GM21786 (cell line): ENCODE results near the gene ARL6IP1.
A peak's percentile ranks its signal among the peaks of the same experiment; 100 is the strongest.
"Not testable (repeated sequence)": the region's sequence is repeated elsewhere in the genome, so short reads cannot be mapped to it uniquely, and the experiment has no call there.

Experiments
- ATAC-seq: cut with Tn5 transposase; IDR thresholded peaks from one replicate; pipeline ENCODE4 v1.9.1; 2021; ENCODE audit not compliant: unreplicated experiment

The ARL6IP1 gene

GRCh38 chr16:18762713-18763112 lies 38.6 kb downstream of the ARL6IP1 start:
- peak; percentile 61 for ATAC-seq

GRCh38 chr16:18759598-18760520 lies 41.5 kb downstream of the ARL6IP1 start:
- peak; percentile 47 for ATAC-seq

GRCh38 chr16:18757960-18758660 lies 43.2 kb downstream of the ARL6IP1 start:
- peak; percentile 45 for ATAC-seq

GRCh38 chr16:18756639-18757038 lies 44.7 kb downstream of the ARL6IP1 start:
- ATAC-seq, result not testable (repeated sequence)

GRCh38 chr16:18742870-18743269 lies 58.5 kb downstream of the ARL6IP1 start:
- not testable (repeated sequence) for ATAC-seq
